A549 treated with Mapracorat at 1 μM for 4 hours (cell line): ENCODE results near the gene SEMA3C. TPM values are rescaled to one million over a fixed set of nuclear protein-coding genes. Genes with fewer than 3 reads are reported as not detected.

Experiments
- total RNA-seq: library from RNA; stranded (reverse); fragments of 200-300 nt; extraction: Qiagen RNA extraction; gene quantifications from 5 replicates; pipeline ENCODE4 v1.2.3, GENCODE V29; 2022

The SEMA3C gene
- total RNA-seq: 41.9 to 86.4 TPM (median 63.4 TPM) in 5 replicates

GRCh38 chr7:80918909-80919721 is at the start of gene SEMA3C:
Gene SEMA3C, minus strand, starts transcription at chr7:80919051. Its CDS starts 2,270 bp downstream, at chr7:80916781.

